GM18519 (cell line): Measurements from ENCODE around the gene CRLF3.
"Not testable (repeated sequence)": the region's sequence is repeated elsewhere in the genome, so short reads cannot be mapped to it uniquely, and the experiment has no call there.

Experiments
- ATAC-seq: cut with Tn5 transposase; IDR thresholded peaks from one replicate; pipeline ENCODE4 v1.9.1; 2021; ENCODE audit warnings: mild to moderate bottlenecking, moderate library complexity; ENCODE audit not compliant: unreplicated experiment, low FRiP score

Gene CRLF3, protein sequence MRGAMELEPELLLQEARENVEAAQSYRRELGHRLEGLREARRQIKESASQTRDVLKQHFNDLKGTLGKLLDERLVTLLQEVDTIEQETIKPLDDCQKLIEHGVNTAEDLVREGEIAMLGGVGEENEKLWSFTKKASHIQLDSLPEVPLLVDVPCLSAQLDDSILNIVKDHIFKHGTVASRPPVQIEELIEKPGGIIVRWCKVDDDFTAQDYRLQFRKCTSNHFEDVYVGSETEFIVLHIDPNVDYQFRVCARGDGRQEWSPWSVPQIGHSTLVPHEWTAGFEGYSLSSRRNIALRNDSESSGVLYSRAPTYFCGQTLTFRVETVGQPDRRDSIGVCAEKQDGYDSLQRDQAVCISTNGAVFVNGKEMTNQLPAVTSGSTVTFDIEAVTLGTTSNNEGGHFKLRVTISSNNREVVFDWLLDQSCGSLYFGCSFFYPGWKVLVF

DNA sequence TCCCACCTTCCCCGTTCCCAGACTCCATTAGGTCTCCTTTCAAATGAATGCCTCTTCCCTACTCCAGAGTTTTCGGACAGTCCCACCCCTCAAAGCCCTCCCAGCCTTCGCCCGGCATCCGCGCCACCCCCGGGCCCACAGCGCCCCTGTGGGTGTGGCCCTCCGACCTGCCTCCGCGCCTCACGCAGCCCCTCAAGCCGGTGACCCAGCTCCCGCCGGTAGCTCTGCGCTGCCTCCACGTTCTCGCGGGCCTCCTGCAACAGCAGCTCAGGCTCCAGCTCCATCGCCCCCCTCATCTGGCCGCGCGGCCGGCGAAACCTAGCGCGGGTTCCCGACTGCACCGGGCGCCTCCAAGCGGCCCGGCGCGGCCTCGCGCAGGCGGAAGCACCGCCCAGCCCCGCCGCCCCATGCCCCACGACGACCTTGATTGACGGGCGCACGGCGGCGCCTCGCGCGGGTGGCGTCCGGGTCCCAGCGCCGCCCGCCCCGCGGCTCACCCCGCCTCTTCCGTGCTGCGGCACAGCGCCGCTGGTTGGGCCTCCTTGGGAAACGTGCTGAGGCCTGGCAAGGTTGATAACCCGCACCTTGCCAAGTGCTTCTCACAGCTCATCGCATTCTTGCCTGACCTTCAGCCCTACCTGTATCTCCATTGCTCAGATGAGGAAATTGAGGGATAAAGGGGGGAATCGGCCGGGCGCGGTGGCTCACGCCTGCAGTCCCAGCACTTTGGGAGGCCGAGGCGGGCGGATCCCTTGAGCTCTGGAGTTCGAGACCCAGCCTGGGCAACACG lies at the start of gene CRLF3:
CRLF3 (minus strand) TSS at position 337 of the 790 bp plus-strand sequence; CDS start at position 296, 41 bp downstream.
- peak; percentile 74 for ATAC-seq

DNA sequence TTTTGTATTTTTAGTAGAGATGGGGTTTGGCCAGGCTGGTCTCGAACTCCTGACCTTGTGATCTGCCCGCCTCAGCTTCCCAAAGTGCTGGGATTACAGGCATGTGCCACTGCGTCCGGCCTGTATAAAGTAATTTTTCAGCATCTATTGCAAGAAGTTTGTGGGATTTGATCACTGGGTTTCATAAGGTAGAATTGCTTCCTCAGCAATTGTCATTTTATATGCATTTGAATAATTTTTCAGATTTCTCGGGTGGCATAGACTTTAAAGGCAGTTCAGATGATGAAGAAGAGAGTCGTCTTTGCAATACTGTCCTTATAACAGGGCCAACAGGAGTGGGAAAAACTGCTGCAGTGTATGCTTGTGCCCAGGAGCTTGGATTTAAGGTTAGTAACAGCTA lies 44.5 kb upstream of the CRLF3 start:
- ATAC-seq: no peak

DNA sequence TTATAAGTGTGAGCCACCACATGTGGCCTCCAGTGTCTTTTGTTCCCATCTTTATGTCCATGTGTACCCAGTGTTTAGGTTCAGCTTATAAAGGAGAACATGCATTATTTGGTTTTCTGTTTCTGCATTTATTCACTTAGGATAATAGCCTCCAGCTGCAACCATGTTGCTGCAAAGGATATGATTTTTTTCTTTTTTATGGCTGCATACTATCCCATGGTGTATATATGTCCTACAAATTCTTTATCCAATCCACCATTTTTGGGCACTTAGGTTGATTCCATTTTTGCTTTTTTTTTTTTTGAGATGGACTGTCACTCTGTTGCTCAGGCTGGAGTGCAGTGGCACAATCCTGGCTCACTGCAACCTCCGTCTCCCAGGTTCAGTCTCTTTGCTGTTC lies 40.1 kb upstream of the CRLF3 start:
- ATAC-seq: no peak

DNA sequence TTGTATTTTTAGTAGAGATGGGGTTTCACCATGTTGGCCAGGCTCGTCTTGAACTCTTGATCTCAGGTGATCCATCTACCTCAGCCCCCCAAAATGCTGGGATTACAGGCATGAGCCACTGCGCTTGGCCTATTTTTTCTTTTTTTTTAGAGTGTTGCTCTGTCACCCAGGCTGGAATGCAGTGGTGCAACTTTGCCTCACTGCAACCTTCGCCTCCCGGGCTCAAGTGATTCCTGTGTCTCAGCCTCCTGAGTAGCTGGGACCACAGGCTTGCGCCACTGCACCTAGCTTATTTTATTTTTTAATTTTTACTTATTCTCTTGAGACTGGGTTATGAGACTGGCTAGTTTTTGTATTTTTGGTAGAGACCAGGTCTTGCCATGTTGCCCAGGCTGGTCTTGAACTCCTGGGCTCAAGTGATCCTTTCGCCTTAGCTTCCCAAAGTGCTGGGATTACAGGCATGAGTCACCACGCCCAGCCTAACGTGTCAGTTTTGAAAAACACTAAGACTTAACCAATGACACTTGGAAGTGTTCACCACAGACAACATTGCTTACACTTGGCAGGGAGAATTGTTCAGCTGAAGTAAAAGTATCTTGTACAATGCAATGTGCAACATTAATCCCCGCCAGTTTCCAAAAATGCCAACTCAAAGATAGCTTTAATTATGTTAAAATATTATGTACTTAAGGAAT lies 34.2 kb upstream of the CRLF3 start:
- no peak for ATAC-seq

DNA sequence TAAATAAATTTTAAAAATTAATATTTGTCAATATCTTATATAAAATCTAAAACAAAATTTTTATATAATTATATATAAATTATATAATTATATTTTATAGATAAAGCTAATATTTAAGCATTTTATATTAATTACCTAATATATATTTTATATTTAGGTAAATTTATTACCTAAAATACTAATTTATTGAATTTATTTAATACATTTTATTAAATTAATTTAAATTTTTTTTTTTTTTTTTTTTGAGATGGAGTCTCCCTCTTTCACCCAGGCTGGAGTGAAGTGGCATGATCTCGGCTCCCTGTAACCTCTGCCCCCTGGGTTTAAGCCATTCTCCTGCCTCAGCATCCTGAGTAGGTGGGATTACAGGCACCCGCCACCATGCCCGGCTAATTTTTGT lies 29.7 kb upstream of the CRLF3 start:
- no peak for ATAC-seq

DNA sequence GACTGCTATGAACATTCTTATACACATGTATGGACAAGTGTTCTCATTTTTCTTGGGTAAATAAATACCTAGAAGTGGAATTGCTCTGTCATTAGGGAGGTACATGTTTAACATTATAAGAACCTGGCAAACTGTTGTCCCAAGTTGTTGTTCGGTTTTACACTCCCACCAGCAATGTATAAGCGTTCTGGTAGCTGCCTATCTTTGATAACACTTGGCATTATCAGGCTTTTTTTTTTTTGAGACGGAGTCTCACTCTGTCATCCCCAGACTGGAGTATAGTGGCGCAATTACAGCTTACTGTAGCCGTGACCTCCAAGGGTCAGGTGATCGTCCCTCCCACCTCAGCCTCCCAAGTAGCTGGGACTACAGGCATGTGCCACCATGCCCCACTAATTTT lies 23.5 kb upstream of the CRLF3 start:
- ATAC-seq: no peak

DNA sequence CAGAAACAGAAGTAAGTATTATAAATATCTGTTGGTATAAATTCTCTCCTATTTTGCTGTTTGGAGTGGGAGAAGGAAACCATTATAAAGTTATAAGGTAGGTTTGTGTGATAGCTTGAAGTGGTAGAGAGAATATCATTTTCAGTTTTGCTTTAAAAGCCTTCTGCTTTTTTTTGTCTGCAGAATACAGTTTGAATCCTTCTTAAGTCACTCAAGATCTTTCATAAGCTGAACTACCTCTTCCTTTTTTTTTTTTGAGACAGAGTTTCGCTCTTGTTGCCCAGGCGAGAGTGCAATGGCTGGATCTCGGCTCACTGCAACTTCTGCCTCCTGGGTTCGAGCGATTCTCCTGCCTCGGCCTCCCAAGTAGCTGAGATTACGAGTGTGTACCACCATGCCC lies 16.3 kb upstream of the CRLF3 start:
- no peak for ATAC-seq

DNA sequence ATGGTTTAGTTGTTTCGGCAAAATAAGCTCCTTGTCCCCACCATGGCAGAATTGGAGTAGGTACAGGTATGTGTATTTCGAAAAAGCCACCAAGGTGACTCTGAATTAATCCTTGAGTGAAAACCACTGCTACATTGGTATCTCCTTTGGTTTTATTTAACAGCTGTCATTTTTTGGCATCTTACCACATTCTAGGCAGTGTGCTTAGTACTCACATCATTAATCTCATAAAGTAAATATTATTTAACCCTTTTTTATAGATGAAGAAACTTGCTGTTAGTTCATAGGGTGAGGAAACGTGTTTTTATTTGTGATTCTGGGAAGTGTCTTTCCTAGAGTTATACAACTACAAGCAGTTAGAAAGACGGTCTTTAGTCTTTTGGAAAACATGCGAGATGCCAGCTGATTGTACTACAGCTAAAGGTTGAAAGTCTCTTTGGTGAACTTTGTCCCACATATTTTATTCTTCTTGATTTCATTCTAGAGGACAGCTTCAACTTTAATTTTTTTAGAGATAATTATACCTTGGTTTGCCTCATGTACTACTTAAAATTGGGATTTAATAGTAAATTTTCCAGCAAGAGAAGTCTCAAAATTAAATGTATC lies 13.8 kb upstream of the CRLF3 start:
- ATAC-seq: no peak

DNA sequence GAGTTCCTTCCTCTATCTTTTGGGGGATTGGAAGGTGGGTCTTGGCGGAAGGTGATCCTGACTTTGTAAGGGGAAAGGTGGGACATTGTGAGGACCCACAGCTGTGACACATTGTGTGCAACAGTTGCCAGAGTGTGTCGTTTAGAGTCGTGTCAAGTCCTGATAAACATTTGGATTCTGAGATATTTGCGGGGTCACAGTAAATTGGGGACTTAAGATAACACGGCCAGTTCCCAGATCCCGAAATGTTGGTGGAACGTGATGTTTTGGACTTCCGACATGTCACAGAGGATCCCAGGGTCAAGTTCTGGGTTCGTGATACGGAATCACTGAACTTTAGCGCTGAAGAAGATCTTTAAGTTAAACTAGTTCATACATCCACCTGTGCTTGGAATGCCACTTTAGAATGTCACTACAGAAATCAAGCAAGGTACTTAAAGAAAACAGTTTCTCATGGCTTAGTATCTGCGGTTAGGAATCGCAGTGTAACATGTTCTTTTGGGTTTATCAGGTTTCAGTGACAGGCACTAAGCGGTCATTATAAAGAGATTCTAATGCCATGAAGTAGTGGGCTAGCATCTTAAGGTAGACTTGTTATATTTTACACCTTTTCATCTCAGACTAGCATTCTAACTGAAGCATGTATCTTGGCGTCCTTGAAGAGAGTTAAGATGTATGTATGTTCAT lies 8.1 kb upstream of the CRLF3 start:
- ATAC-seq: no peak

DNA sequence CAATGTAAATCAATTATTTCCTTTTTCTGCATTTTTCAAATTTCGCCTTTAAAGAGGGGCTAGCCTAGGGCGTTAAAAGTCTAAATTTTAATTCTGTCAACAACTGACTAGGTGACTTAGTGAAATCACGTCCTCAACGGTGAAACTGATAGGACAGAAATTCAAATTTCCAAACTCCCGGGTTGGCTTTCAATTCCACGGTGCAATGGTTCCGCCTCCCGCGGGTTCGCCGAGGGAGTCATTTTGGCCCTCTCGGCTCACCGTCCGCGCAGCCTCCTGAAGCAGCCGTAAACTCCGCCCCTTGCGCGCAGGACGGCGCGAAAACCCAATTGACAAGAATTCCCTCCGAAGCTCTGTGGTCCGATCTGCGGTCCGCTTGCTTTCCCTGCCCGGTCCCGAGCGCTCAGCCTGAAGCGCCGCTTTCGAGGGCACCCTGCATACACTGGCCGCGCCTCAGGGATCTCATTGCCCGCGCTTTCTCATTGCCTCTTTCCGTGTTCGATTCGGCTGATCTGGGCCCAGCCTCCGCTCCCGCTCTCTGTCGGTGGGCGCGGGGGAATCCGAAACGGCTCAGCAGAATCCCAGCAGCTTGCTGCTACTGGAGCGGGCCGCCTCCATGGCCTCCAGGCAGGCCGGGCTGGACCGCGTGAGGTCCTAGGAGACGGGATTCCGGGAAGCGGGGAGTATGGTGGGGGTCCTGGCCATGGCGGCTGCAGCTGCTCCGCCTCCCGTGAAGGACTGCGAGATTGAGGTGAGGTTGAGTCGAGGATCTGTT lies 7.4 kb upstream of the CRLF3 start, which contains the start of gene ATAD5:
ATAD5 (plus strand) TSS at position 304 of the 775 bp plus-strand sequence; CDS start at position 686, 382 bp downstream.
- peak; percentile 38 for ATAC-seq

DNA sequence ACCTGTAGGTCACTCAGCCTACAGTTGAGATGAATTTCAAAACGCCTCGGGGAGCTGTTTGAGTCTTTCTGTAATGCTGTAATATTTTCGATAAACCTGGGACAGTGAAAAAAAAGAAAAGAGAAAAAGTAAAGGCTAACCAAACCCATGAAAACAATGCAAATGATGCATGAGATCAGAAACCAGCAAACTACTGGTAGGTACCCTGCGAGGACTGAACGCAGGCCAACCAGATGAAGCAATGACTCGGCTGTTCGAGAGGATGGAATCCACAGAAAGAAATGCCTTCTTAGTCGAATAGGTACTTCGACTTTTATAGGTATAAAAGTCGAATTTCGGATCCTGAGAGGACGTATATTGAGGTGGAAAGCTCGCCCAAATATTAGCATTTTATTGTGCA lies 6.8 kb upstream of the CRLF3 start:
- ATAC-seq: no peak

DNA sequence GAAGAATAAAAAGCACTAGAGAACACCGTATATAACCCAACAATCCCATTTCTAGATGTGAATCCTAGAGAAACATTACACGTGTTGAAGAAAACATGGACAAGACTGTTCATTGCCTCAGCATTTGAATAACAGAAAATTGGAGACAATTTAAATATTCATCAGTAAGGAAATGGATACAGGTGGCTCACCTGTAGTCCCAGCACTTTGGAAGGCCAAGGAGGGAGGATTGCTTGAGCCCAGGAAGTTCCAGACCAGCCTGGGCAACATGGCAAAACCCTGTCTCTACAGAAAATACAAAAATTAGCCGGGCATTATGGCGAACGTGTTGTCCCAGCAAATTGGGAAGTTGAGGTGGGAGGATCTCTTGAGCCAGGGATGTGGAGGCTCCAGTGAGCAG lies 4.5 kb upstream of the CRLF3 start:
- ATAC-seq: no peak

DNA sequence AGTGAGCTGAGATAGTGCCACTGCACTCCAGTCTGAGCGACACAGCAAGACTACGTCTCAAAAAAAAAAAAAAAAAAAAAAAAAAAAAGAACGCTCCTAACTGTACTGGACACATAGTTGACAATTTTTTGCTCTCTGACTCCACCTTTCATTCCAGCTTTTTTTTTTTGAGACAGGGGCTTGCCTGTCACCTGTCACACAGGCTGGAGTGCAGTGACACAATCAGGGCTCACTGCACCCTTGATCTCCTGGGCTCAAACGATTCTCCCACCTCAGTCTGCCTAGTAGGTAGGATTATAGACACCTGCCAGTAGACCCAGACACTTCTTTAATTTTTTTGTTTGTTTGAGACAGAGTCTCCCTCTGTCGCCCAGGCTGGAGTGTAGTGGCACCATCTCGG lies 2.6 kb upstream of the CRLF3 start:
- no peak for ATAC-seq

DNA sequence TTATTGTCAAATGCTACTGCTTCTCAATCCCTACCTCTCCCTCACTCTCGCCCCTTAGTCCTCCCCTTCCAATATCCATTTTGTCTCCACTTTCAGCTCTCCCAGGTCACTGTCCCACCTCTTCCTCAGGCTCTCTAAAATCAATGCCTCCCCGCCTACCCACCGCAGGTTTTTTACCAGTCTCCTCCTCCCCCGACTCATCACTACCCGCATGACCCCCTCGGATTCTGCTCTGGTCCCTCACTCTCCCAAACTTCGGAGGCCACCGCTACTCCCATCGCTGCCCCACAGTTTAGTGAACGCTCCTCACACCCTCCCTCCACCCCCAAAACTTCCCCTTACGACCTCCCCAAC lies 513 bp downstream of the CRLF3 start:
- ATAC-seq: no peak

DNA sequence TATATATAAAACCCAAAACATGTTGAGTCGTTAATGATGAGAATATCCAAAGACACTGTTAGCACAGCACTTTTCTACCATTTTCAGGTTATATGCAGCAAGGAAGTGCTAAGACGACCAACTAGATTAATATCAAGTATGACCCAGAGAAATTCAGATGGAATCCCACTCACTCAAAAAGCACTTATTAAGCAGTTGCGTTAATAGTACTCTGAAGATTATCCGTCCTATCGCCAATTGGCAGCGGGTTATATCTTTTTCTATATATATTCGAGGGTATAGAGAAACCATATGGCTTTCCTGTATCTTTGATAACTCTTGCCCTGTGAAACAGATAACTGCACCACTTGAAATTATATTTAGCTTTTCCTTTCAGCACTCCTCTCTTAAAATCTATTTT lies 1.1 kb downstream of the CRLF3 start:
- ATAC-seq: no peak

DNA sequence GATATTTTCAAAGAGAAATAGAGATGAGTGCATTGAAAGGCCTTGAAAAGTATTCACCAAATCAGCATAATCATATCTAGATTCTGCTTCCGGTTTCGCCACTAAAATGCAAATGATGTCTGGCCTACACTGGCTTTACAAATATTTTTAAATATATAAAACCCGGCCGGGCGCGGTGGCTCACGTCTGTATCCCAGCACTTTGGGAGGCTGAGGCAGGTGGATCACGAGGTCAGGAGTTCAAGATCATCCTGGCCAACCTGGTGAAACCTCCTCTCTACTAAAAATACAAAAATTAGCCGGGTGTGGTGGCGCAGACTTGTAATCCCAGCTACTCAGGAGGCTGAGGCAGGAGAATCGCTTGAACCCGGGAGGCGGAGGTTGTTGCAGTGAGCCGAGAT lies 1.6 kb downstream of the CRLF3 start:
- not testable (repeated sequence) for ATAC-seq

DNA sequence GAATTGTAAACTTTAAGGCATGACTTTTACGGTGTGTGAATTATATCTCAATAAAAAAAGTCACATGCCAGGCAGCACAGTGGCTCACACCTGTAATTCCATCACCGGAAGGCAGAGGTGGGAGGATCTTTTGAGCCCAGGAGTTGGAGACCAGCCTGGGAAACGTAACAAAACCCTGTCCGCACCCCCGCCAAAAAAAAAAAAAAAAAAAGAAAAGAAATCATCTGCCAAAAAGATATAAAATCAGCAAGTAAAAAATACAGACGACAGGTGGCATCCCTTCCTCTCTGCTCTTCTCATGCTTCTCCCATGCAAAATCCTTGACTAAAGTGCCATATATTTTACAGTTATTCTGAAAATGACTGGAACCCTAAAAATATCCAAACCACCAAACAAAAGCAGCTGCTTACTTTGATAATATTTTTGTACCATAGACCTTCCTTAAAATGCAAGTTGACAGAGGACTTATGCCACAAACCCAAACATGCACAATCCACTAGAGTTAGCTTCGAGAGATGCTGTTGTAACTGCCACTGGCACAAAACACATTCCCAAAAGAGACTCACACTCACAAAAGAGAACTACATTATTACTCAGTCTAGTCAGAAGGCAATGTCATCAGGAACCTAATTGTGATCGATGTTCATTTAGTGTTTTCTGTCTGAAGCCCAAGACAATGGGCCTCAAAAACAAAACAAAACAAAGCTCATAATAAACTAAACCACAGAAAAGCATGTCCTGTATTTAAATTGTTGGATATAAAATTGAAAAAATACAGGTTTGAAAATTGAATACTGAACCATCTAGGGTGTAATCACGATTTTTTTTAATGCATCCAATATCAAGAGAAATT lies 2.4 kb downstream of the CRLF3 start:
- ATAC-seq: no peak

DNA sequence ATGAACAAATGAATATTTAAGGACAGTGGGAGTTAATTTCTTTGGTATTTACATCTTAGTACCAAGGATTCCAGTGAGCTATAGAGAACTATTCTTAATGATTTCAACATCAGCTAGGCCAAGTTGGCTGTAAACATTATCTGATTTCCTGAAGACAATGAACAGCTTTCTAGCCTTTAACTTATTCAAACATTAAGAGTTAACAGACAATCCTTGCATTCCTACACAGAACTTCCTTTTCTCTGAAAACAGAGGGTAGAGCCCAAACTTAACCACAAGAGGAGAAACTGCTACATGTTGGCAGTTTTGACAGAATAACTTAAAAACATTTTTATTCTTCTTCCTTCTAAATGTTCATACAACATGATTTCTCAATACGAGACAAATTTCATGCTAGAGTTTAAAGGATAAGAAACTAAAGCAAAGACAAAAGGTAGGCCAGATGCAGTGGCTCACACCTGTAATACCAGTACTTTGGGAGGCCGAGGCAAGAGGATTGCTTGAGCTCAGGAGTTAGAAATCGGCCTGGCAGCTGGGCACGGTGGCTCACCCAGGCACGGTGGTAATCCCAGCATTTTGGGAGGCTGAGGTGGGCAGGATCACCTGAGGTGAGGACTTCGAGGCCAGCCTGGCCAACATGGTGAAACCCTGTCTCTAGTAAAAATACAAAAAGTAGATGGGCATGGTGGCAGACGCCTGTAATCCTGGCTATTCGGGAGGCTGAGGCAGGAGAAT lies 4.4 kb downstream of the CRLF3 start:
- ATAC-seq: no peak
